ENCODE measurements around the gene HMGB3. TPM values are rescaled to one million over a fixed set of nuclear protein-coding genes. Genes with fewer than 3 reads are reported as not detected.
"Not testable (repeated sequence)": the region's sequence is repeated elsewhere in the genome, so short reads cannot be mapped to it uniquely, and the experiment has no call there.

Gene HMGB3
- polyA plus RNA-seq, 1 of the 3 experiments (the other 2 are of a cell fraction), result 11.3 TPM

DNA sequence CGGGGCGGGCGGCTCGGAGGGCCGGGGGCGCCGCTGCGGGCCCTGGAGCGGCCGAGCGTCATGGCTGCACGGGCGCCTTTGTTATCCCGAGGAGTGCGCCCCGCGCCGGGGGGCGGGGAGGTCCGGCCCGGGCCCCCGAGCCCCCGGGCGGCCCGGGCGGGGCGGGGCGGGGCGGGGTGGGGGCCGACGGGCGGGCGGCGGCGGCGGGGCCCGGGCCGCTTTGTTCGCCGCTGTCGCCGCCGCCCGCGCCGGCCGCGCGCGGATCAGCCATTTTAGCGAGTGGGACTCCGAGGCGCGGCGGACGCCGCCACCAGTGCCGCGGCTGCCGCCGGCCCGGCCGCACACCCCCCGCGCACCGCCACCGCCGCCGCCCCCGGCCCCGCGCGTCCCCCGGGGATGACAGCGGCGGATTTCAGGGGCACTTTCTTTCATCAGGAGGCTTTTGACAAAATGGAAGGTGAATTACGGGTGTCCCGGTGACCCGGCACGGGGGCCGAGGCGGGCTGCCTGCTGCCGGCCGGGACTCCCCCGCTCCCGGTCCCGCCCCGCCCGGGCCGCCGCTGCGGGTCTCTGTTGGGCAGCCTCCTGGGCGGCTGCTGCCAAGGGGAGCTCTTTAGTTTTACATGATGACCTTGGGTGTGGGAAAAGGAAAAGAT, 1.2 kb downstream of the HMGB3 start (continued):
- TF ChIP-seq, protein P1, sequence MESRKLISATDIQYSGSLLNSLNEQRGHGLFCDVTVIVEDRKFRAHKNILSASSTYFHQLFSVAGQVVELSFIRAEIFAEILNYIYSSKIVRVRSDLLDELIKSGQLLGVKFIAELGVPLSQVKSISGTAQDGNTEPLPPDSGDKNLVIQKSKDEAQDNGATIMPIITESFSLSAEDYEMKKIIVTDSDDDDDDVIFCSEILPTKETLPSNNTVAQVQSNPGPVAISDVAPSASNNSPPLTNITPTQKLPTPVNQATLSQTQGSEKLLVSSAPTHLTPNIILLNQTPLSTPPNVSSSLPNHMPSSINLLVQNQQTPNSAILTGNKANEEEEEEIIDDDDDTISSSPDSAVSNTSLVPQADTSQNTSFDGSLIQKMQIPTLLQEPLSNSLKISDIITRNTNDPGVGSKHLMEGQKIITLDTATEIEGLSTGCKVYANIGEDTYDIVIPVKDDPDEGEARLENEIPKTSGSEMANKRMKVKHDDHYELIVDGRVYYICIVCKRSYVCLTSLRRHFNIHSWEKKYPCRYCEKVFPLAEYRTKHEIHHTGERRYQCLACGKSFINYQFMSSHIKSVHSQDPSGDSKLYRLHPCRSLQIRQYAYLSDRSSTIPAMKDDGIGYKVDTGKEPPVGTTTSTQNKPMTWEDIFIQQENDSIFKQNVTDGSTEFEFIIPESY (IDR thresholded peaks at IDR 0.05; ENCODE audit: borderline replicate concordance, low read depth), result no peak
- TF ChIP-seq YY1 (IDR thresholded peaks at IDR 0.05; ENCODE audit: low read depth), result no peak; the same call in 1 of the 2 replicates

DNA sequence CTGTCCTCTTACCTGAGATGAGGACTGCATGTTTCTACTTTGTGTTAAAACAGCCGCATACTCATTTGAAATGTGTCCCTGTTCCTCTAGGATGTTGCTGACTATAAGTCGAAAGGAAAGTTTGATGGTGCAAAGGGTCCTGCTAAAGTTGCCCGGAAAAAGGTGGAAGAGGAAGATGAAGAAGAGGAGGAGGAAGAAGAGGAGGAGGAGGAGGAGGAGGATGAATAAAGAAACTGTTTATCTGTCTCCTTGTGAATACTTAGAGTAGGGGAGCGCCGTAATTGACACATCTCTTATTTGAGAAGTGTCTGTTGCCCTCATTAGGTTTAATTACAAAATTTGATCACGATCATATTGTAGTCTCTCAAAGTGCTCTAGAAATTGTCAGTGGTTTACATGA, 4.6 kb downstream of the HMGB3 start:
- 44% methylated on average over 6 of the region's 6 CpGs for WGBS (ENCODE audit: low lambda C conversion rate)
- POLR2A ChIA-PET, result not testable (repeated sequence)

DNA sequence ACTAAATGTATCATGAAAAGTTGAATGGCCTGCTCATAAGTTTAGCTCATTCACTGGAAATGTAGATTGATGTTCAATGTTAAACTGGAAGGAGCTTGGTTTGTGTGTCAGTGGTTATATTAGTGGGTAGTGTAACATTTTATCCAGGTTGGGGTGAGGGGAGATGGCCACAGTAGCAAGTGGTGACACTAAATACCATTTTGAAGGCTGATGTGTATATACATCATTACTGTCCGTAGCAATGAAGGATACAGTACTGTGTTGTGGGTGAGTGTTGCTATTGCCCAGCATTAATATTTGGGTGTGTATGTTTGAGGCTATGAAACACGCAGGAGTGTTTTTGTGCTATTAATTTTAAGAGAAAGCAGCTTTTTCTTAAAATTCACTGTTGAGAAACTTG, 6.3 kb downstream of the HMGB3 start:
- TF ChIP-seq EP300 (IDR thresholded peaks at IDR 0.05; ENCODE audit: borderline replicate concordance in 1 of 2, low read depth in 1 of 2, low read length in 1 of 2) (no peak), SMC3 (IDR thresholded peaks at IDR 0.05; ENCODE audit: low read depth, low read length) (no peak), FOSL2 (IDR thresholded peaks at IDR 0.05; ENCODE audit: borderline replicate concordance, low read depth) (no peak)
- Histone ChIP-seq H3K27me3 (ENCODE audit: insufficient read depth) (no peaks in the 10 kb centered on the region; the same call in 1 of the 2 replicates), H3K4me2 (no peak overlapping the region), H3K4me3 (ENCODE audit: low read depth in 2 of 2, low read length in 1 of 2) (no peak overlapping the region), H3K9ac (no peak overlapping the region), H3K9me3 (no peaks in the 10 kb centered on the region), H2AFZ (ENCODE audit: low read depth) (no peak overlapping the region), H3K36me3 (replicated peaks in 1 of 2; ENCODE audit: control insufficient read depth in 1 of 2, insufficient read depth in 2 of 2, low read length in 1 of 2) (peaks cover 0 to 8% of the 10 kb centered on the region in 2 experiments), H3K9me2 (no peaks in the 10 kb centered on the region), H3K4me1 (ENCODE audit: control insufficient read depth in 1 of 2, insufficient read depth in 2 of 2, low read depth in 1 of 2, low read length in 1 of 2) (peaks cover 0 to 3% of the 10 kb centered on the region in 2 experiments; a peak in 1 of 4 replicates), H3F3A (replicated peaks; ENCODE audit: insufficient read depth) (peaks cover 3% of the 10 kb centered on the region), H3K79me2 (ENCODE audit: insufficient read depth) (peaks cover 19% of the 10 kb centered on the region), H3K27ac (ENCODE audit: low read depth in 2 of 2, low read length in 1 of 2) (no peak overlapping the region), H4K20me1 (ENCODE audit: insufficient read depth) (no peaks in the 10 kb centered on the region)
- 53% methylated on average over 2 of the region's 2 CpGs for WGBS (ENCODE audit: low lambda C conversion rate)
- CTCF ChIA-PET, result interaction anchor here (1.0 kb wide), 1 partner anchor 217 kb away, joined by 6 read pairs; no protein-coding TSS in a partner anchor
- no peak for DNase-seq
- POLR2A ChIA-PET, result no interaction called here

More for the DNA sequence above, 4.6 kb downstream of the HMGB3 start:
- H4K20me1 ChIP-seq (ENCODE audit: insufficient read depth); H3K4me1 ChIP-seq (ENCODE audit: control insufficient read depth in 1 of 2, insufficient read depth in 2 of 2, low read depth in 1 of 2, low read length in 1 of 2); H3K4me3 ChIP-seq (ENCODE audit: low read depth in 2 of 2, low read length in 1 of 2); H3K36me3 ChIP-seq (replicated peaks in 1 of 2; ENCODE audit: control insufficient read depth in 1 of 2, insufficient read depth in 2 of 2, low read length in 1 of 2); DNase-seq; H3K27ac ChIP-seq (ENCODE audit: low read depth in 2 of 2, low read length in 1 of 2); H2AFZ ChIP-seq (ENCODE audit: low read depth); CTCF ChIA-PET; H3K9ac ChIP-seq; H3K4me2 ChIP-seq; H3K27me3 ChIP-seq (ENCODE audit: insufficient read depth); H3F3A ChIP-seq (replicated peaks; ENCODE audit: insufficient read depth); H3K9me3 ChIP-seq; H3K9me2 ChIP-seq: not testable (repeated sequence)
- peaks cover 19% of the 10 kb centered on the region for H3K79me2 ChIP-seq (ENCODE audit: insufficient read depth)

DNA sequence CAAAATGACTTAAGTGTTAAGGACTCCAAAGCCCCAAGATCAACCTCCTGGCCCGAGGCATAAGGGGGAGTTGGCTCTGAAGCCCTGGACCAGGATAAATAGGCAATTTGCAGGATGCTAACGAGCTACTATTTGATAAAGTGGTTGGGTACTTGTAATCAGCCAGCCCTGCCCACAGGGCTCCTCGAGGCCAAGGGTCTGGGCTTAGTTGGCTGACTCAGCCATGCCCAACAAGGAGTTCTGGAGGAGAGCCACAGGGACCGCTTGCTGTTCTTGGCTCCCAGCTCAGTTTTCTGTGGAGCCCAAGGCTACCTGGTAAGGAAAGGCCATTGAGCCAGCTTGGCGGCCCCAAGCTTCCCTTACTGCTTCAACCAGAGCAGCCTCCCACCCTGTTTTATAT, 7.8 kb downstream of the HMGB3 start:
- TF ChIP-seq NRF1 (IDR thresholded peaks at IDR 0.05; ENCODE audit: low read depth, low read length) (no peak), ELF1 (IDR thresholded peaks at IDR 0.05) (no peak), EP300 (IDR thresholded peaks at IDR 0.05; ENCODE audit: borderline replicate concordance in 1 of 2, low read depth in 1 of 2, low read length in 1 of 2) (no peak), MXI1 (IDR thresholded peaks at IDR 0.05; ENCODE audit: low read depth, low read length) (no peak), TCF12 (IDR thresholded peaks at IDR 0.05) (no peak), POLR2AphosphoS5 (IDR thresholded peaks at IDR 0.05; ENCODE audit: low read depth, low read length) (no peak), EZH2phosphoT487 (IDR thresholded peaks at IDR 0.05; ENCODE audit: borderline replicate concordance, low read depth) (no peak)
- TF ChIP-seq, protein P1 (IDR thresholded peaks at IDR 0.05; ENCODE audit: borderline replicate concordance, low read depth), result no peak
- TF ChIP-seq, protein P2, sequence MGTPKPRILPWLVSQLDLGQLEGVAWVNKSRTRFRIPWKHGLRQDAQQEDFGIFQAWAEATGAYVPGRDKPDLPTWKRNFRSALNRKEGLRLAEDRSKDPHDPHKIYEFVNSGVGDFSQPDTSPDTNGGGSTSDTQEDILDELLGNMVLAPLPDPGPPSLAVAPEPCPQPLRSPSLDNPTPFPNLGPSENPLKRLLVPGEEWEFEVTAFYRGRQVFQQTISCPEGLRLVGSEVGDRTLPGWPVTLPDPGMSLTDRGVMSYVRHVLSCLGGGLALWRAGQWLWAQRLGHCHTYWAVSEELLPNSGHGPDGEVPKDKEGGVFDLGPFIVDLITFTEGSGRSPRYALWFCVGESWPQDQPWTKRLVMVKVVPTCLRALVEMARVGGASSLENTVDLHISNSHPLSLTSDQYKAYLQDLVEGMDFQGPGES (IDR thresholded peaks at IDR 0.05; ENCODE audit: low read depth, low read length), result no peak
- Histone ChIP-seq H3K27ac (ENCODE audit: low read depth in 2 of 2, low read length in 1 of 2) (no peak overlapping the region), H3K79me2 (ENCODE audit: insufficient read depth) (peaks cover 4% of the 10 kb centered on the region; the same call in 1 of the 2 replicates), H3K4me3 (ENCODE audit: low read depth in 2 of 2, low read length in 1 of 2) (no peak overlapping the region), H2AFZ (ENCODE audit: low read depth) (no peak overlapping the region), H3K4me2 (no peak overlapping the region), H3F3A (replicated peaks; ENCODE audit: insufficient read depth) (peaks cover 3% of the 10 kb centered on the region), H4K20me1 (ENCODE audit: insufficient read depth) (no peaks in the 10 kb centered on the region), H3K36me3 (replicated peaks in 1 of 2; ENCODE audit: control insufficient read depth in 1 of 2, insufficient read depth in 2 of 2, low read length in 1 of 2) (peaks cover 0 to 8% of the 10 kb centered on the region in 2 experiments), H3K27me3 (ENCODE audit: insufficient read depth) (no peaks in the 10 kb centered on the region; the same call in 1 of the 2 replicates), H3K9ac (no peak overlapping the region), H3K9me3 (no peaks in the 10 kb centered on the region), H3K4me1 (ENCODE audit: control insufficient read depth in 1 of 2, insufficient read depth in 2 of 2, low read depth in 1 of 2, low read length in 1 of 2) (no peaks in the 10 kb centered on the region), H3K9me2 (no peaks in the 10 kb centered on the region)
- CTCF ChIA-PET, result interaction anchor here (1.8 kb wide), 1 partner anchor 219 kb away, joined by 6 read pairs; no protein-coding TSS in a partner anchor
- 28% methylated on average over 4 of the region's 5 CpGs for WGBS (ENCODE audit: low lambda C conversion rate)
- POLR2A ChIA-PET, result no interaction called here
- DNase-seq, result no peak

Data from SK-N-SH (cell line).